HepG2 (cell line): ENCODE data around the gene SPAG5. TPM values are rescaled to one million over a fixed set of nuclear protein-coding genes. Genes with fewer than 3 reads are reported as not detected.

Experiments
- ATF1 ChIP-seq: IDR thresholded peaks from 2 replicates; pipeline ENCODE4 v1.6.1; 2016; ENCODE audit warnings: mild to moderate bottlenecking, control low read depth
- ELF3 ChIP-seq: IDR thresholded peaks from 2 replicates; pipeline ENCODE4 v1.6.1; 2016; ENCODE audit warnings: missing genetic modification reagents, missing compliant biosample characterization
- ESRRA ChIP-seq: sonication (generic); formaldehyde crosslinking; IDR thresholded peaks from 2 replicates; pipeline ENCODE4 v1.5.1; 2020; ENCODE audit warnings: mild to moderate bottlenecking, low read depth, missing genetic modification reagents
- FLYWCH1 ChIP-seq: sonication (generic); formaldehyde crosslinking; IDR thresholded peaks from 2 replicates; pipeline ENCODE4 v1.8.1; 2023; ENCODE audit warnings: mild to moderate bottlenecking, missing genetic modification reagents
- HMGA1 ChIP-seq: sonication (generic); formaldehyde crosslinking; conservative IDR thresholded peaks from 2 replicates; pipeline ENCODE4 v1.4.0; 2020; ENCODE audit warnings: missing genetic modification reagents
- JUN ChIP-seq: sonication (generic); formaldehyde crosslinking; IDR thresholded peaks from 2 replicates; pipeline ENCODE4 v1.4.0; 2020; ENCODE audit warnings: mild to moderate bottlenecking, missing genetic modification reagents
- KDM4B ChIP-seq: sonication (generic); formaldehyde crosslinking; IDR thresholded peaks from 2 replicates; pipeline ENCODE4 v1.4.0; 2020; ENCODE audit warnings: missing genetic modification reagents
- KDM5B ChIP-seq: sonication (generic); formaldehyde crosslinking; IDR thresholded peaks from 2 replicates; pipeline ENCODE4 v1.4.0; 2020; ENCODE audit warnings: missing genetic modification reagents, mild to moderate bottlenecking, borderline replicate concordance
- SAP130 ChIP-seq: IDR thresholded peaks from 2 replicates; pipeline ENCODE4 v1.6.1; 2016; ENCODE audit warnings: low read depth
- SRSF1 ChIP-seq: fragments of 200-400 bp; formaldehyde crosslinking; optimal IDR thresholded peaks from 2 replicates; pipeline ENCODE3; 2017; ENCODE audit warnings: mild to moderate bottlenecking, low read depth, low read length, moderate library complexity
- TAF1 ChIP-seq: sonication (generic); formaldehyde crosslinking; IDR thresholded peaks from 2 replicates; pipeline ENCODE4 v1.4.0; 2020; ENCODE audit warnings: missing genetic modification reagents
- THYN1 ChIP-seq: sonication (generic); formaldehyde crosslinking; IDR thresholded peaks from 2 replicates; pipeline ENCODE4 v1.8.1; 2023; ENCODE audit warnings: low read depth, mild to moderate bottlenecking, moderate library complexity, missing genetic modification reagents, borderline replicate concordance
- YEATS4 ChIP-seq: sonication (generic); formaldehyde crosslinking; IDR thresholded peaks from 2 replicates; pipeline ENCODE4 v1.4.0; 2020; ENCODE audit warnings: missing genetic modification reagents, borderline replicate concordance
- ZFY ChIP-seq: sonication (generic); formaldehyde crosslinking; IDR thresholded peaks from 2 replicates; pipeline ENCODE4 v1.4.0; 2020; ENCODE audit warnings: missing genetic modification reagents
- ZNF124 ChIP-seq: sonication (generic); formaldehyde crosslinking; IDR thresholded peaks from 2 replicates; pipeline ENCODE4 v1.4.0; 2020; ENCODE audit warnings: missing genetic modification reagents
- ZNF232 ChIP-seq: sonication (generic); formaldehyde crosslinking; IDR thresholded peaks from 2 replicates; pipeline ENCODE4 v1.4.0; 2020; ENCODE audit warnings: missing genetic modification reagents, borderline replicate concordance
- ZNF709 ChIP-seq: sonication (generic); formaldehyde crosslinking; IDR thresholded peaks from 2 replicates; pipeline ENCODE4 v1.5.0; 2020; ENCODE audit warnings: mild to moderate bottlenecking, missing genetic modification reagents
- polyA plus RNA-seq, 8 experiments: library from polyadenylated mRNA; depleted of rRNA in 3 of 8; stranded (reverse) in 7 of 8; unstranded in 1 of 8; fragments of >200 nt; fragmentation: Illumina TruSeq in 4 of 8; extraction: Trizol in 4 of 8; gene quantifications; 2 replicates each; pipeline versions ENCODE4 v1.2.1 to v1.2.3, GENCODE V29; 2011 to 2016; ENCODE audit warnings: low read depth in 4 of 8, missing spikeins in 1 of 8, mixed read lengths in 1 of 8; ENCODE audit not compliant: insufficient read depth in 1 of 8
- total RNA-seq, 5 experiments: library from RNA; depleted of rRNA; stranded (reverse); fragments of >200 nt; fragmentation: Illumina TruSeq; extraction: Trizol; gene quantifications; 2 replicates each; pipeline ENCODE4 v1.2.3, GENCODE V29; 2016; ENCODE audit warnings: low read depth in 1 of 5
- TF ChIP-seq, protein P1 (sequence below): sonication (generic); formaldehyde crosslinking; IDR thresholded peaks from 2 replicates; pipeline ENCODE4 v1.9.0; 2021; ENCODE audit warnings: mild to moderate bottlenecking, missing genetic modification reagents
- TF ChIP-seq, protein P2 (sequence below): sonication (generic); formaldehyde crosslinking; IDR thresholded peaks from 2 replicates; pipeline ENCODE4 v1.8.0; 2022; ENCODE audit warnings: low read depth, missing genetic modification reagents
- TF ChIP-seq, protein P3 (sequence below): sonication (generic); formaldehyde crosslinking; IDR thresholded peaks from 2 replicates; pipeline ENCODE4 v1.4.0; 2020; ENCODE audit warnings: mild to moderate bottlenecking, missing genetic modification reagents

SPAG5 gene
- total and polyA plus RNA-seq, 2 of the 13 experiments (the other 11 are each of a cell fraction or from before 2014, with no cell fraction given): 41.4 to 98.0 TPM

DNA sequence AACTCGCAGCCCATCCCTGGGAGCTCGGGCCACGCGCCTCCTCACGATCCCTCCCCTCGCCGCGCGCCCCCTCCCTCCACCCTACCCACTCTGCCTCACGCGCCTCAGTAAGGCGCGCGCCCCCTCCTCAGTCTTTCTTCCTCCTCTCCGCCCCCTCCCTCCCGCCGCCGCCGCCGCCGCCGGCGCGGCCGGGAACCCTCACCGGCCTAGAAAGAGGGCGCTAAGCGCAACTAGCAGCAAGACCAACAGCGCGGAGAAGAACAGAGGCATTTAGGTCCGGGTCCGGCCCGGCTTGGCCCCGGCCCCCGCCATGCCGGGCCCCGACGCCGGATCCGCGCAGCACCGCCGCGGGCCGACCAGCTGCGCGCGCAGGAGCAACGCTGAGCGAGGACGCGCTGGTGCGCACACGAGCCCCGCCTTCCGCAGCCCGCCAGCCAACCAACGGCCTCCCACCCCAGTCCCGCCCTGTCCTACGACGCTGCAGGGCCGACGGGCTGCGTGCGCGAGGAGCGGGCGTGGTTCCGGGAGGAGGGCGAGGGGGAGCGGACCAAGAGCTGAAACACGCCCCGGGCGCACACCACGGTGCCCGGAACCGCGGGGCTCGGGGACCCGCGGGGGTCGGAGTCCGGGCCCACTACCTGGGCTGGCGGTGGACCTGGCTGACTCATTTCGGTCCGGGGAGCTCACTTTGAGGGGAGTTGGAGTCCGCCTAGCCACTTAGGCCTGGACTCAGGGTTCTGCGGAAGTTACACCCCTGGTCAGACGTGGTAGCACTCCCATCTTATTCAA lies 46.2 kb upstream of the SPAG5 start, which contains the start of gene BLTP2 (continued):
- TF ChIP-seq, protein P1, sequence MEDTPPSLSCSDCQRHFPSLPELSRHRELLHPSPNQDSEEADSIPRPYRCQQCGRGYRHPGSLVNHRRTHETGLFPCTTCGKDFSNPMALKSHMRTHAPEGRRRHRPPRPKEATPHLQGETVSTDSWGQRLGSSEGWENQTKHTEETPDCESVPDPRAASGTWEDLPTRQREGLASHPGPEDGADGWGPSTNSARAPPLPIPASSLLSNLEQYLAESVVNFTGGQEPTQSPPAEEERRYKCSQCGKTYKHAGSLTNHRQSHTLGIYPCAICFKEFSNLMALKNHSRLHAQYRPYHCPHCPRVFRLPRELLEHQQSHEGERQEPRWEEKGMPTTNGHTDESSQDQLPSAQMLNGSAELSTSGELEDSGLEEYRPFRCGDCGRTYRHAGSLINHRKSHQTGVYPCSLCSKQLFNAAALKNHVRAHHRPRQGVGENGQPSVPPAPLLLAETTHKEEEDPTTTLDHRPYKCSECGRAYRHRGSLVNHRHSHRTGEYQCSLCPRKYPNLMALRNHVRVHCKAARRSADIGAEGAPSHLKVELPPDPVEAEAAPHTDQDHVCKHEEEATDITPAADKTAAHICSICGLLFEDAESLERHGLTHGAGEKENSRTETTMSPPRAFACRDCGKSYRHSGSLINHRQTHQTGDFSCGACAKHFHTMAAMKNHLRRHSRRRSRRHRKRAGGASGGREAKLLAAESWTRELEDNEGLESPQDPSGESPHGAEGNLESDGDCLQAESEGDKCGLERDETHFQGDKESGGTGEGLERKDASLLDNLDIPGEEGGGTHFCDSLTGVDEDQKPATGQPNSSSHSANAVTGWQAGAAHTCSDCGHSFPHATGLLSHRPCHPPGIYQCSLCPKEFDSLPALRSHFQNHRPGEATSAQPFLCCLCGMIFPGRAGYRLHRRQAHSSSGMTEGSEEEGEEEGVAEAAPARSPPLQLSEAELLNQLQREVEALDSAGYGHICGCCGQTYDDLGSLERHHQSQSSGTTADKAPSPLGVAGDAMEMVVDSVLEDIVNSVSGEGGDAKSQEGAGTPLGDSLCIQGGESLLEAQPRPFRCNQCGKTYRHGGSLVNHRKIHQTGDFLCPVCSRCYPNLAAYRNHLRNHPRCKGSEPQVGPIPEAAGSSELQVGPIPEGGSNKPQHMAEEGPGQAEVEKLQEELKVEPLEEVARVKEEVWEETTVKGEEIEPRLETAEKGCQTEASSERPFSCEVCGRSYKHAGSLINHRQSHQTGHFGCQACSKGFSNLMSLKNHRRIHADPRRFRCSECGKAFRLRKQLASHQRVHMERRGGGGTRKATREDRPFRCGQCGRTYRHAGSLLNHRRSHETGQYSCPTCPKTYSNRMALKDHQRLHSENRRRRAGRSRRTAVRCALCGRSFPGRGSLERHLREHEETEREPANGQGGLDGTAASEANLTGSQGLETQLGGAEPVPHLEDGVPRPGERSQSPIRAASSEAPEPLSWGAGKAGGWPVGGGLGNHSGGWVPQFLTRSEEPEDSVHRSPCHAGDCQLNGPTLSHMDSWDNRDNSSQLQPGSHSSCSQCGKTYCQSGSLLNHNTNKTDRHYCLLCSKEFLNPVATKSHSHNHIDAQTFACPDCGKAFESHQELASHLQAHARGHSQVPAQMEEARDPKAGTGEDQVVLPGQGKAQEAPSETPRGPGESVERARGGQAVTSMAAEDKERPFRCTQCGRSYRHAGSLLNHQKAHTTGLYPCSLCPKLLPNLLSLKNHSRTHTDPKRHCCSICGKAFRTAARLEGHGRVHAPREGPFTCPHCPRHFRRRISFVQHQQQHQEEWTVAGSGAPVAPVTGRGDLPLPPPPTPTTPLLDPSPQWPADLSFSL (CRISPR knock-in tag): no peak
- TF ChIP-seq YEATS4 (peak; percentile 61), KDM5B (CRISPR knock-in tag) (peak; percentile 81; the same call in 1 of the 2 replicates), ELF3 (CRISPR knock-in tag) (peak; percentile 89), KDM4B (CRISPR knock-in tag) (no peak), ZFY (CRISPR knock-in tag) (peak; percentile 83), HMGA1 (CRISPR knock-in tag) (no peak), ZNF232 (CRISPR knock-in tag) (peak; percentile 34; the same call in 1 of the 2 replicates), TAF1 (CRISPR knock-in tag) (peak; percentile 75), THYN1 (no peak), SRSF1 (peak; percentile 68), ESRRA (CRISPR knock-in tag) (no peak), SAP130 (CRISPR knock-in tag) (peak; percentile 89), ZNF709 (CRISPR knock-in tag) (no peak; the same call in 1 of the 2 replicates), JUN (CRISPR knock-in tag) (0 out of 2 replicates have a peak, but pooled peaks have one; percentile 53), ATF1 (no peak), ZNF124 (CRISPR knock-in tag) (peak; percentile 62; the same call in 1 of the 2 replicates), FLYWCH1 (CRISPR knock-in tag) (0 out of 2 replicates have a peak, but pooled peaks have one; percentile 32)
- TF ChIP-seq, protein P2, sequence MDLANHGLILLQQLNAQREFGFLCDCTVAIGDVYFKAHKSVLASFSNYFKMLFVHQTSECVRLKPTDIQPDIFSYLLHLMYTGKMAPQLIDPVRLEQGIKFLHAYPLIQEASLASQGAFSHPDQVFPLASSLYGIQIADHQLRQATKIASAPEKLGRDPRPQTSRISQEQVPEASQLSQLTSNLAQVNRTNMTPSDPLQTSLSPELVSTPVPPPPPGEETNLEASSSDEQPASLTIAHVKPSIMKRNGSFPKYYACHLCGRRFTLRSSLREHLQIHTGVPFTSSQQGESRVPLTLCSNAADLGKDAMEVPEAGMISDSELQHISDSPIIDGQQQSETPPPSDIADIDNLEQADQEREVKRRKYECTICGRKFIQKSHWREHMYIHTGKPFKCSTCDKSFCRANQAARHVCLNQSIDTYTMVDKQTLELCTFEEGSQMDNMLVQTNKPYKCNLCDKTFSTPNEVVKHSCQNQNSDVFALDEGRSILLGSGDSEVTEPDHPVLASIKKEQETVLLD: peak; percentile 91
- TF ChIP-seq, protein P3, sequence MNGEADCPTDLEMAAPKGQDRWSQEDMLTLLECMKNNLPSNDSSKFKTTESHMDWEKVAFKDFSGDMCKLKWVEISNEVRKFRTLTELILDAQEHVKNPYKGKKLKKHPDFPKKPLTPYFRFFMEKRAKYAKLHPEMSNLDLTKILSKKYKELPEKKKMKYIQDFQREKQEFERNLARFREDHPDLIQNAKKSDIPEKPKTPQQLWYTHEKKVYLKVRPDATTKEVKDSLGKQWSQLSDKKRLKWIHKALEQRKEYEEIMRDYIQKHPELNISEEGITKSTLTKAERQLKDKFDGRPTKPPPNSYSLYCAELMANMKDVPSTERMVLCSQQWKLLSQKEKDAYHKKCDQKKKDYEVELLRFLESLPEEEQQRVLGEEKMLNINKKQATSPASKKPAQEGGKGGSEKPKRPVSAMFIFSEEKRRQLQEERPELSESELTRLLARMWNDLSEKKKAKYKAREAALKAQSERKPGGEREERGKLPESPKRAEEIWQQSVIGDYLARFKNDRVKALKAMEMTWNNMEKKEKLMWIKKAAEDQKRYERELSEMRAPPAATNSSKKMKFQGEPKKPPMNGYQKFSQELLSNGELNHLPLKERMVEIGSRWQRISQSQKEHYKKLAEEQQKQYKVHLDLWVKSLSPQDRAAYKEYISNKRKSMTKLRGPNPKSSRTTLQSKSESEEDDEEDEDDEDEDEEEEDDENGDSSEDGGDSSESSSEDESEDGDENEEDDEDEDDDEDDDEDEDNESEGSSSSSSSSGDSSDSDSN: peak; percentile 83
